Glomerular visceral epithelial cell (primary cell): ENCODE results near the gene UBE2R2.
A peak's percentile ranks its signal among the peaks of the same experiment; 100 is the strongest.
"Not testable (repeated sequence)": the region's sequence is repeated elsewhere in the genome, so short reads cannot be mapped to it uniquely, and the experiment has no call there.

Source experiments
- DNase-seq: peaks from one replicate; pipeline ENCODE4 v3.0.0-alpha.2; 2016; ENCODE audit errors: extremely low spot score

Gene UBE2R2, protein sequence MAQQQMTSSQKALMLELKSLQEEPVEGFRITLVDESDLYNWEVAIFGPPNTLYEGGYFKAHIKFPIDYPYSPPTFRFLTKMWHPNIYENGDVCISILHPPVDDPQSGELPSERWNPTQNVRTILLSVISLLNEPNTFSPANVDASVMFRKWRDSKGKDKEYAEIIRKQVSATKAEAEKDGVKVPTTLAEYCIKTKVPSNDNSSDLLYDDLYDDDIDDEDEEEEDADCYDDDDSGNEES

DNA sequence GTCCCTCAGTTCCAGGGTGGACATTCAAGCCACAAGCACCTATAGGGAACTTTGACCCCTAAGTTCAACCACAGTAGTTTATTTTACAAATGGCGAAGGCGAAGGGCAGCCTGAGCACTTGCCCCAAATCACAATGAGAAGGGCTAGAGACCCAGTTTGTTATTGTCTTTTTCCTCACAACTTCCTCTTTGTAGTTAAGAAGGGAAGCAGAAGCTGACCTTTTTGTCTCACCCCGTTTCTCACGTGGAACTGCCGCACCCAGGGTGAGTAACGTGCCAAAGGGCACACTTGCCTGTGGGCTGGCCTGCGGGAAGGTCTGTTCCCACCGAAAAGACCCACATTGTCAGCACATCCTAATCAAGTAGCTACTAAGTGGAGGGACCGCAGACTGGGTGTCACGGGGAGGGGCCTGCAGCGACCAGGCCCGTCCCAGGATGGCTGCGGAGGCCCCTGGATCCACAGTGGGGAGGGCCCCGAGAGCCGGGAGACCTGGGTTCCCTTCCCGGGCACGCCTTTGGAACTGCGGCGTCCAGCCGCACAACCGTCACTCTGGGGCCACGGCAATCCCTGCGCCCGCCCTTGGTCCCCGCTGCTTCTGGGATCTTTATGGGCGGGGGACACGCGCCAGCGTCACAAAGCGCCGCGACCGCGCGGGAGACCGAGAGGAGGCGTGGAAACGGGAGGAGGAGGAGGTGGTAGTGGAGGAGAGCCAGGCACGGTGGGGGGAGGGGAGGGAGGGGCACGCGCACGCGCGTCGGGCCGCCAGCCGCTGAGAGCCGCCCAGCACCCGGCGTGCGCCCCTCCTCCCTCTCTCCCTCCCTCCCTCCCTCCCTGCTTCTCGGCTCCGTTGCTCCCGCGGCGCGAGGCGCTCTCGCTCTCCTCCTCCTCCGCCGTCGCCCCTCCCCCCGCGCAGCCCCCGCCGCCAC is at the start of gene UBE2R2:
TSS of gene UBE2R2 (plus strand) at position 834 of the 926 bp plus-strand sequence. CDS start 598 bp downstream, outside the sequence.
- peak; percentile 97 for DNase-seq

DNA sequence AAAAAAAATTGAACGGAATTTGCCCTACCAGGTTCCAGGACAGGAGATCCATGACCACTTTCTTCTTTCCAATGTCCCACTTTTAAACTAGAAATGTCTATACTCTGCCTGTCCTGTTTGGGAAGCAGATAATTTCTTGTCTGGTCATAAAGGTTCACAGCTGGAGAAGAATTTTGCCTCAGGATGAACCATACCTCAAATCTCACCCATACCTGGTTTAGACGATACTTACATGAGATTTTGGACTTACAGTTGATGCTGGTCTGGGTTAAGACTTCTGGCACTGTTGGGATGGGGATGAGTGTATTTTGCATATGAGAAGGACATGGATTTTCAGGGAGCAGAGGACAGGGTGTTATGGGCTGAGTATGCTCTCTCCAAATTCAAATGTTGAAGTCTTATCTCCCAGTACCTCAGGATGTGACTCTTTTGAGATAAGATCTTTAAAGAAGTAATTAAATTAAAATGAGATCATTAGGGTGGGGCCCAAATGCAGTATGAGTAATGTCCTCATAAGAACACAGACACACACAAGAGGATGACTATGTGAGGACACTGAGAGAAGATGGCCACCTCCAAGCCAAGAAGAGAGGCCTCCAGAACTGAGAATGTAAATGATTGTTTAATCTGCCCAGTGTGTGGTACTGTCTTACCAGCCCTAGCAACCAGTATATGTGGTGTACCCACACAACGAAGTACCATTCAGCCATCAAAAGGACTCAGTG is 46.6 kb upstream of the UBE2R2 start:
- not testable (repeated sequence) for DNase-seq

DNA sequence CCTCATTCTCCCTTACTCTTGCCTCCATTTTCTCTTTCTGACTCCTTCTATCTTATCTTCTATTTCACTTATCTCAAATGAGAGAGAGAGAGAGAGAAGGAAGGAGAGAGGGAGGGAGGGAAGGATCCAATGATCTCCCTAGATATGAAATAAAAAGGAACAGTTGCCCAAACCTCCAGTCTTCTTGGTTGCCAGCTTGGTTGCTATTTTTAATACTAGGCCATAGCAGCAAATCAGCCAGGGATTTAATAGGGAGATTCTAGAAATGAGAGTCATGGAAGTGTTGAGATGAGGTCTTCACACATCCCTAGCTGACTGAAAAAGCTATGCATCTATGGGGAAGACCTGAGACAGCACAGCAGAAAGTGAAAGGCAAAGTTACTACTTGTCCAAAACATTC is 43.8 kb upstream of the UBE2R2 start:
- not testable (repeated sequence) for DNase-seq

DNA sequence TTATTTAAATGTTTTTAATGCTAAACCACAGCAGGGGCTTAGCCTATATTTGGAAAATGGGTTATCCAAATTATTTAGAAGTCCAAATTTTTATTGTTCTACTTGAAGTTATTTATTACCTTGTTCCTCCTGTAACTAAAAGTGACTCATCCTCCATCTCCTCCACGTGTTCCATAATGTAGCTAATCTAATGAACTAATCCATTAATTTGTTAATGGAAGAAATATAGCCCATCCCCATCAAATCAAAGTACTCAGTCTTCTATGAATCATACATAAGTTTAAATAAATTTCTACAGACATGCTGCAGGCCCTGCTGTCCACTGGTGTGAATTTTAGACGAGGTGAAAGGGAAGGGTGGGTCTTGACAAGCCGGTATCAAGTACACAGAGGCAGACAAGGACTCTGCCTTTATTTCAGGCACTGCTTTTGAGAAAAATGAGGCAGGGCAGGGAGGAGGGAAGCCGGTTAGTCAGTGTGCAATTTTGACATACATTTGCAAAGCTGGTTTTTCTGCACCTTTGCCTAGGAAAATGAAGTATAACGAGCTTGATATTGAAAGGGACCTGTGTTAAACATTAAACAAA is 42.8 kb upstream of the UBE2R2 start:
- DNase-seq = not testable (repeated sequence)

DNA sequence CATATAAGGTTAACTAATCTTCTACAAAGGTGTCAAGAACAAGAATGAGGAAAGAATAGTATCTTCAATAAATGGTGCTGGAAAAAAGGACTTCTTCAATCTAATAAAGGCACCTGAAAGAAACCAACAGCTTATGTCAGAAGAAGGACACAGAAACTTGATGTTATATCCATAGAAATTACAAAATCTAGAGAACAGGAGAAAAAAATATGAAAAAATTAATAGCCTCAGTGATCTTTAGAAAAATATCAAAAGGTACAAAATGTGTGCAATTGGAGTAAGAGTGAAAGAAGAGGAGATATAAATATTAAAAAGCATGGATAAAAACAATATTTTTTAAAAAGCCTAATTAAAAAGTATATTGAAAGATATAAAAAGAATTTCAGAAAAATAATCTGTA is 40.4 kb upstream of the UBE2R2 start:
- no peak for DNase-seq

DNA sequence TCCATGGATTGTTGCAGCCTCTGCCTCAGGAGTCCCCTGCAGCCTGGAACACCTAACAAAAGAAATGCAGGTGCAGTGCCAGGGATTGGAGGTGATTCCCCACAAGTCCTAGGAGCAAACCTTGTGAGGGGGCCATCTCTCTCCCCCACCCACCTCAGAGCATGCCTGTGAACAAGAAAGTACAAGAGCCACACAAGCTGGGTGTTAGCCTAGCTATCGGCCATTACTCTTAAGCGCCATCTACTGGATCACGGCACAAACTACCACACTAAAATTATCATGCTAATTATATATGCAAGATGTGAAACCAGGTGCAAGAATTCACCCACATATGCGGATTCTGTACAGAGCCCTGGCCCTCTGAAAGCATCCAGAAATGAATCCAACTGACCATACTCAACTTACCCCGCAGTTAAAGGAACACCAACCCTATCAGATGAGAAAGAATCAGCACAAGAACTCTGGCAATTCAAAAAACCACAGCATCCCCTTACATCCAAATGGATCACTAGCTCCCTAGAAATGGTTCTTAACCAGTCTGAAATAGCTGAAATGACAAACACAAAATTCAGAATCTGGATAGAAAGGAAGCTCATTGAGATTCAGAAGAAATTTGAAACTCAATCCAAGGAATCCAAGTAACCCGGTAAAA is 38.1 kb upstream of the UBE2R2 start:
- DNase-seq = peak; percentile 66

DNA sequence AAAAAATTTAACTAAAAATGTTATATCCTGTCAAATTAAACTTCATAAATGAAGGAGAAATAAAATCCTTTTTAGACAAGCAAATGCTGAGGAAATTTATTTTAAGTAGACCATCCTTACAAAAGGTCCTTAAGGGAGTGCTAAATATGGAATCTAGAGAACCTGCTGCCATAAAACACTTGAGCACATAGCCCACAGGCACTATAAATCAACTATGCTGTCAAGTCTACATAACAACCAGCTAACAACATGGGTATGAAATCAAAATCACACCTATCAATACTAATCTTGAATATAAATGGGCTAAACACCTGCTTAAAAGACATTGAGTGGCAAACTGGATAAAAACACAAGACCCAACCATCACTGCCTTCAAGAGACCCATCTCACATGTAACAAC is 36.7 kb upstream of the UBE2R2 start:
- no peak for DNase-seq

DNA sequence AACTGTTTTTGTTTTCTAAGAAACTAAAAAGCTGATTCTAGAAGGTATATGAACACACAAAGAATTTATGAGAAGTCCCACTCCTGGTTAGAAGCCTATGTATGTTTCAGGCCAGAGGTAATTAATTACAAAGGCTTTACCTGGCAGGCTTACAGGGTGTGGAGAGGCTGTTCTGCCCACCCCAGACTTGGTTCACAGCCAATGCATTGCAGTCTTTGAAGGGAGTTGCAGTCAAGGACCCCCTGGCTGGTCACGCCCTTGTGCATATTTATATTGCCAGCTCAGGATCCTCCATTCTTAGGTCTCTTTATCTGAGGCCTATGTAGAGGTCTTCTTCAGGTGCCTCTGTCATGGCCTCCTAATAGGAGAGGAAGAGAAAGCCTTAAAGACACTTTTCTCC is 35.2 kb upstream of the UBE2R2 start:
- DNase-seq = no peak

DNA sequence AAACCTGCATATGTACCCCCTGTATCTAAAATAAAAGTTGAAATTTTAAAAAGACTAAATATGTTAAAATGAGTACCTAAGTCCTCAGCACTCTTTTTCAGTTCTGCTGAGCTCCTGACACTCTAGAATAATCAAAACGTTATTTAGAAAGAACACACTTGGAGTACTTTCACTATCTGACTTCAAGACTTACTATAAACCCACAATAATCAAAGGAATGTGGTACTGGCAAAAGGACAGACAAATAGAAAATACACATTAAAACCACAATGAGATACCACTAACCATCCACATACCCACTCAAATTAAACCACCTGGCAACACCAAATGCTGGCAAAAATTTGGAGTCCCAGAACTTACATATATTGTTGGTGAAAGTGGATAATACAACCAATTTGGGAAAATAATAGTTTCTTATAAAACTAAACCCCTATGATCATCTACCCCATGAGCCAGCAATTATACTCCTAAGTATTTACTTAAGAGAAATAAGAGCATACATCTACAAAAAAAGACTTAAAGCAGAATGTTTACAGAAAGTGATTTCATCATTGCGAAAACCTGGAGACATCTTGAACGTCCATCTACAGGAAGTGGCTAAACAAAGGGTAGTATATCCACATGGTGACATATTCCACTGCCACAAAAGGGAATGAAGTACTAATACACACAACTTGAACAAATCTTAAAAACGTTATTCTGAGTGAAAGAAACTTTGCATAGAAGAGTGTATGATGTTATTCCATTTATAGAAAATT is 34.4 kb upstream of the UBE2R2 start:
- DNase-seq = peak; percentile 51

DNA sequence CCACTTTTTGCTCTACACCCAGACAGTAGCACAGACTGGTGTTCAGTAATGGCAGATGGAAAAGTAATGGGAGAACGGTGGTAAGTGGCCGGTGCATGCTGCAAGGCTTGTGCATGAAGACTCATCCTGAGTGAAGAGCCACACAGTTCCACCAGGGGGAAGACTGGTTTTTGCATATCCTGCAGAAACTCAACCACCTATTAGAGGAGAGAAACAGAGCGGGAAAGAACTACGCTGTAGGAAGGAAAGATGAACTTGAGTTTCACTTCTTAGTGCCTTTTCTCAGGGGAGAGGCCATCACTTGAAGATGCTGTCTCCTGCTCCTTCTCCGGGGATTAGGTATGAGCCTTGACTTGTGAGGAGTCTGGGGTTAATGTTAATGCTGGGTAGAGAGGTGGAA is 31.0 kb upstream of the UBE2R2 start:
- no peak for DNase-seq

DNA sequence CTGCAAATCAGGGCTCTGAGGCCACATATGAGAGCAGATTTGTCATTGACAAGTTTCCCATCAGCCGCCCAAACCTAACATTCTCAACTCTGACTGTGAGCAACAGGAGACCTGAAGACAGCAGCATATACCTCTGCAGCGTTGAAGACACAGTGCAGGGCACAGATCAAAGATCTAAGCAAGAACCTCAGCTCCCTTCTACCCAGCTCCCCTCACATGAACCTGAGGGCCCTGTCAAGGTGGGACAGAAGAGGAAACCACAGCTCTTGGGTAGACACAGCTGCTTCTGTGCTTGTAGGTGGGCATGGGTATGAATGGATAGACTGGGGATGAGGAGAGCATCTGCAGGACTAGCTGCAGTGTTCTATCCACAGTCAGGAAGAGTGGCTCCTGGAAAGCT is 30.3 kb upstream of the UBE2R2 start:
- DNase-seq = no peak

DNA sequence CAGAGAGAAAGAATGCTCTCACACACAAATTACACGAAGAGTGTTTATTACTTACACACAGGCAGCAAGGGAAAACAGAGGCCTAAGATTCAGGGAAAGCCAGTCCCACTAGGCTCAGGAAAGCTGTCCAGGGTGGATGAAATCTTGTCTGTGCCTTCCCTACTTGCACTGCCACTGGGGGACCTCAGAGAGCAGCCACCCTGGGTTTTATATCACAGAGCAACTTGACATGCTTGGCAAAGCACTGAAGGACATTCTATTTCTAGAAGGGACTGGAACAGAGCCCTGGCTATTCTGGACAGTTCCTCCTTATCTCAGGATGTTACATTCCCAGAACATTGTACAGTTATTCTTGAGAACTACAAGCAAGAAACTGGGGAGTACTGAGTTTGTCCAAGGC is 29.1 kb upstream of the UBE2R2 start:
- DNase-seq = no peak

DNA sequence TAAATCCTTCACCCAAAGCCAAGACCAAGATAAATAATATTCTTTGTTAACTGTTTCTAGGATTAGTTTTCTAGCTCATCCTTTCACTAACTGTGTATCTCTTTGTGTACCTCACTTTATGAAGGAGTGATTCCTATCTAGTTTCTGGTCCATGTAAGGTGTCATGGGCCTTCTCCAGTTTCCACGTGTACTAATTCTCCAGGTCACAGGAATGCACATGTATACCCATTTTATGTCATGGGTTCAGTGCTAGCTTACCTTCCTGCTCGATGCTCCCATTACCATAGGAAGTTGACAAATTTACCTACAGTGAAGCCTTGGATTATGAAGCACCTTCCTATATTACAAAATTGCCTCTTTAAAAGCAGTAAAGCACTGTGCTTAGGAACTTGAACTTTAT is 27.5 kb upstream of the UBE2R2 start:
- DNase-seq = not testable (repeated sequence)

DNA sequence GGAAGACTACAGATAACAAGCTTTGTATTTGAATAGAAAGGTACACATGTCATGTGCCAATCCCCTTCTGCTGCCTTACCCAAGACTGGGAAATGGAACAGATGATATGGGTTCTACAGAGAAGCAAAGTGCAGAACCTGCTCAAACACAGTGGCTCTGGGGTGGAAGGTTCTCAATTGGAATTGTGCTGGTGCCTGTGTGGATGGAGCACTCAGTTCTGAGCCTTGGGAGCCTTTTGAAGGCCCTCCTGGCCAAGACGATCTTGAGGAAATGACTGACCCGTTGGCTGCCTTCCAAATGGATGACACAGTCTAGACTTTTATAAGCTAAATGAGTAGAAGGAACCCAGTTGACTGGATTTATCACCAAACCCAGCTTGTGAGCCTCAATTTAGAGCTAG is 25.8 kb upstream of the UBE2R2 start:
- DNase-seq = peak; percentile 57

DNA sequence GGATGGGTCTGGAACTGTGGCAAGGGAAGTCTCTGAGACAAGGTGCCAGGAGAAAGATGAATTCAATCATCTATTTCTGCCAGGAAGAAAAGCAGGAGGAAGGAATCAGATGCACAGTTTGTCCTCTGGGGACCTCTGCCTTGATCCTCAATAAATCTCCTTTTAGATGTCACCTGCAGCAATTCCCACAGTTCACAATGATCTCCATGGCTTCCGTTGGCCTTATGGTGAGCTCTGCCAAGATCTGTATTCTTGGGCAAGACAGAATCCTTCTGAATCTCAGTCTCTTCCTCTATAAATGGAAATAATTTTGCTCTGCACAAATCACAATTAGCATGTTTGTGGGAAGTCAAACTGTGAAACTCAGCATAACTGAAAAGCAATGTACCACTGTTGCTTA is 23.5 kb upstream of the UBE2R2 start:
- DNase-seq = not testable (repeated sequence)

DNA sequence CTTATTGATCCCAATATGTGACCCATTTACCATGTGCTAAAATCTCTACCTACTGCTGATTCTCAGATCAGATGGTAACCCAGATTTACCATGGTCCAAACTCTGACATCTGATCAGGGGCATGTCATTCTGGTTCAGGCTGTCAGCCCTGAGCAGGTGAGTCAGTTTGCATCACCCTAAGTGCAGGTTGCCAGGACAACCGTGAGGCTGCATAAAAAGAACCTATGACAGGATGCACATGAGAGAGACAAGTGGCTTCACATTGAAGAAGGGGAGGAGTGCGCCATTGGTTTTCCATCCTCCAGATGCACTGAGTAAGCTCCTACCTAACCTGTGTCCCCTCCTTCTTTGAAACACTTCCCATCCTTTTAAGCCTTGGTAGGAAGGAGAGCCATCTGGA is 22.4 kb upstream of the UBE2R2 start:
- DNase-seq = no peak

DNA sequence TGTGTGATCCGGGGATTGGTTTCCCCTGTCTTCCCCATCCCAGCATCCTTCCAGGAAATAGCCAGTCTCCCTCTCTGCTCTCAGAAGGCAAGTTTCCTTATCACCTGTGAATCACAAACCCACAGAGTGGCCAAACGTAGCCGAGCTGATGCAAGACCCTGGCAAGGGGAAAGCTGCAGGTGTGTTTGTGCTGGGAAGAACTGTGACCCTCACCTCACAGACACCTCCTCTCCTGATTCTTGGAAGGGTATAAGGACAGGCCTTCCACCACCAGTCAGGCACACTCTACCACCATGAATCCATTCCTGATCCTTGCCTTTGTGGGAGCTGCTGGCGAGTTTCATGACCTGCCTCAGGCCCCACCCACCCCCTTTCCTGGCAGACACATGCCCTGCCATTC is 21.7 kb upstream of the UBE2R2 start, which contains the start of gene PRSS3:
TSS of gene PRSS3 (plus strand) at position 281 of the 400 bp plus-strand sequence. CDS start at position 294, 13 bp downstream.
- DNase-seq = no peak

DNA sequence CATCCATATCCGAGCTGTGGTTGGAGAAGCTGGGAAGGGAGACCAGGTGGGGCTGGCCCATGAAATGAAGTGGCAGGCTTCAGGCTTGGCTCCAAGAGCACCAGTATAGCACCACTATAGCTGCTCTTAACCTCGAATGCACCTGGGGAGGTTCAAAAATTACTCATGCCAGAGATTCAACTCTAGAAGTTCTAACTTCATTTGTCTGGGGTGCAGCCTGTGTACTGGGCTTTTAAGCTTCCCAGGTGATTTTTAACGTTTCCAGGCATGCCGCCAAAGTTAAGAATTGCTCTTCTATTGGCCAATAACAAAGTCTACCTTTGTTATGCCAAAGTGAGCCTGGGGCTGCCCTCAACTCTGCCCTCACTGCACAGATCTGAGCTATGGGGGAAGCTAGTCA is 21.1 kb upstream of the UBE2R2 start:
- no peak for DNase-seq

DNA sequence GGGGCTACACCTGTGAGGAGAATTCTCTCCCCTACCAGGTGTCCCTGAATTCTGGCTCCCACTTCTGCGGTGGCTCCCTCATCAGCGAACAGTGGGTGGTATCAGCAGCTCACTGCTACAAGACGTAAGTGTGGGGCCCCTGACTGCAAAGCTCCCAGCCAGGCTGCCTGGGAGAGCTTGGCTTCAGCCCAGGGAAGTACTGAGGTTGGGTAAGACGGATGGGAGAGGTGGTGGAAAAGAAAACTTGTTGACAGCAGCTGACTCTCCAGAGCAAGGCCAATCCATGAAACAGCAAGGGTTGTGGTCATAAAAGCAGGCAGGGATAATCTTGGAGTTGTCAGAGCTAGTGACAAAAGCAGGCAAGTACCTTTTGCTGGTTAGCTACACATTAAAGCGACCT is 20.3 kb upstream of the UBE2R2 start:
- not testable (repeated sequence) for DNase-seq

DNA sequence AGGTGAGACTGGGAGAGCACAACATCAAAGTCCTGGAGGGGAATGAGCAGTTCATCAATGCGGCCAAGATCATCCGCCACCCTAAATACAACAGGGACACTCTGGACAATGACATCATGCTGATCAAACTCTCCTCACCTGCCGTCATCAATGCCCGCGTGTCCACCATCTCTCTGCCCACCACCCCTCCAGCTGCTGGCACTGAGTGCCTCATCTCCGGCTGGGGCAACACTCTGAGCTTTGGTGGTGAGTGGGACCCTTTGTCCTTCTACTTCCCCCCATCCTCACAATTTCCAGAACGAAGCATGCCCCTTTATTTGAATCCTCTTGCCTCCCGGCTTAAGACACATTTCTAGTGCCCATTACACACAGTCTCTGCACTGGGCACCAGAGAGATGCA is 19.1 kb upstream of the UBE2R2 start:
- DNase-seq = no peak

DNA sequence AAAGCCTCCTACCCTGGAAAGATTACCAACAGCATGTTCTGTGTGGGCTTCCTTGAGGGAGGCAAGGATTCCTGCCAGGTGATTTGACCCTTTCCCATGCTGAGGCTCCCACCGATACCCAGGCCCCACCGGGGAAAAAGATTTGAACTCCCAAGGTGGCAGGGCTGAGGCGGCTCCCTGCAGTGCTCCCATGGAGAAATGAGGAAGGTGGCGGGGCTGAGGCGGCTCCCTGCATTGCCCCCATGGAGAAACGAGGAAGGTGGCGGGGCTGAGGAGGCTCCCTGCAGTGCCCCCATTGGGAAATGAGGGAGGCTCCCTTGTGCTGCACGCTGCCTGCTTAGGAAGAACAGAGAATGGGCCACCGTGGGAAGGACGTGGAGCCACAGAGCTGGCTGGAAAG is 18.4 kb upstream of the UBE2R2 start:
- no peak for DNase-seq
